BLaER1 treated with 17β-estradiol and CSF1 and Interleukin-3, amounts not matched to agents 10 nM and 100 nM (cell line): ENCODE data around the gene PNMA8C.
"Not testable (repeated sequence)": the region's sequence is repeated elsewhere in the genome, so short reads cannot be mapped to it uniquely, and the experiment has no call there.

Experiments
- H3K27ac ChIP-seq, 11 experiments: shearing (Covaris generic); formaldehyde crosslinking; 2 replicates each; pipeline ENCODE4 v1.8.1; 2022
- H3K27me3 ChIP-seq, 11 experiments: shearing (Covaris generic); formaldehyde crosslinking; 2 replicates each; pipeline ENCODE4 v1.8.1; 2022
- H3K36me3 ChIP-seq, 11 experiments: shearing (Covaris generic); formaldehyde crosslinking; 2 replicates each; pipeline ENCODE4 v1.8.1; 2022
- H3K4me1 ChIP-seq, 10 experiments: shearing (Covaris generic); formaldehyde crosslinking; 2 replicates each; pipeline ENCODE4 v1.8.1; 2022
- H3K4me2 ChIP-seq, 11 experiments: shearing (Covaris generic); formaldehyde crosslinking; 2 replicates each; pipeline ENCODE4 v1.8.1; 2022
- H3K4me3 ChIP-seq, 10 experiments: shearing (Covaris generic); formaldehyde crosslinking; 2 replicates each; pipeline ENCODE4 v1.8.1; 2022
- H3K9ac ChIP-seq, 11 experiments: shearing (Covaris generic); formaldehyde crosslinking; 2 replicates each; pipeline ENCODE4 v1.8.1; 2022
- H3K9me3 ChIP-seq, 11 experiments: shearing (Covaris generic); formaldehyde crosslinking; replicated peaks in 1 of 11; 2 replicates each; pipeline ENCODE4 v1.8.1; 2022
- H4K20me1 ChIP-seq, 11 experiments: shearing (Covaris generic); formaldehyde crosslinking; 2 replicates each; pipeline ENCODE4 v1.8.1; 2022
- Cebpa-rat ChIP-seq, 11 experiments: shearing (Covaris generic); IDR thresholded peaks; 2 replicates each; pipeline ENCODE4 v1.8.1; 2022

The PNMA8C gene

DNA sequence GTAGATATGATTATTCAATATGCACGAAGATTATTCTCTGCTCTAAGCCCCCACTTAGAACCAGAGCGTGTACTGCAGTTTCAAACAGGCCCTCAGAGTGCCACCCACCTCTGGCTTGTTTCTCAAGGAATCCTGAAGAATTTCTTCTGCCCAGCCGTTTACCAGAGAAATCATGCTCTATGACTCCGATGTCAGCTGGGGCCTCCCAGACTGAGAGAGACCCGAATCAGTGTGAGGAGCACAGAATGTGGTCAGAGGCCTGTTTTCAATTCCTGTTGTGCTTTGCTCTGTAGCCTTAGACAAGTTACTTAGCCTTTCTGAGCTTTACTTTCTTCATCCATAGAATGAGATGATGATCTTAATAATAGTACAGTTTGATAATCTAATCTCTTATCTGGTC is 5.5 kb downstream of the PNMA8C start:
- Histone ChIP-seq H3K4me1 (peaks cover 0 to 45% (median 18%) of the 10 kb centered on the region in 10 experiments; a peak in 16 of 20 replicates), H4K20me1 (peaks cover 0 to 1% (median 0%) of the 10 kb centered on the region in 11 experiments; a peak in 2 of 22 replicates), H3K4me3 (no peak overlapping the region), H3K27me3 (peaks cover 27 to 37% (median 35%) of the 10 kb centered on the region in 11 experiments), H3K27ac (no peak overlapping the region), H3K9me3 (peaks cover 0 to 6% (median 0%) of the 10 kb centered on the region in 11 experiments; a peak in 1 of 22 replicates), H3K9ac (no peak overlapping the region), H3K4me2 (no peak overlapping the region), H3K36me3 (no peaks in the 10 kb centered on the region)
- no peak for TF ChIP-seq Cebpa-rat (IDR thresholded peaks at IDR 0.05)

DNA sequence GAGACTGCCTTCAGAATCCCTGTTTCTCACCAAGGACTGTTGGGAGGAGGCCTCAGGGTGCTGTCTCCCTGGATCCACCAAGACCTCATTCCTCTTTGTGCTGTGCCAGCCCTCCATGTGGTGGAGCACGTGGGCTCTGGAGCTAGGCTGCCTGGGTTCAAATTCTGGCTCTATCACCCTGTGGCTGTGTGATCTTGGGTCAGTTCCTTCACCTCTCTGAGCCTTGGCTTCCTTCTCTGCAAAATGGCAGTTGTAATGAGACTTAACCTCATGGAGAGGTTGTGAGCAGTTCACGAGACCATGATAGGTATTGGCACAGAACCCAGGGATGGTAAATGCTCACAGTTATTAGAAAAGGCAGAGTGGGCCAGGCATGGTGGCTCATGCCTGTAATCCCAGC is 6.4 kb downstream of the PNMA8C start:
- Histone ChIP-seq H3K9me3 (peaks cover 0 to 6% (median 0%) of the 10 kb centered on the region in 11 experiments; a peak in 1 of 22 replicates), H3K27me3 (peaks cover 20 to 29% (median 27%) of the 10 kb centered on the region in 11 experiments), H4K20me1 (no peaks in the 10 kb centered on the region; a peak in 1 of 22 replicates), H3K4me2 (no peak overlapping the region; a peak in 1 of 22 replicates), H3K36me3 (no peaks in the 10 kb centered on the region), H3K4me3 (no peak overlapping the region), H3K27ac (no peak overlapping the region), H3K4me1 (peaks cover 0 to 37% (median 15%) of the 10 kb centered on the region in 10 experiments; a peak in 16 of 20 replicates), H3K9ac (no peak overlapping the region)
- TF ChIP-seq Cebpa-rat (IDR thresholded peaks at IDR 0.05) = no peak

DNA sequence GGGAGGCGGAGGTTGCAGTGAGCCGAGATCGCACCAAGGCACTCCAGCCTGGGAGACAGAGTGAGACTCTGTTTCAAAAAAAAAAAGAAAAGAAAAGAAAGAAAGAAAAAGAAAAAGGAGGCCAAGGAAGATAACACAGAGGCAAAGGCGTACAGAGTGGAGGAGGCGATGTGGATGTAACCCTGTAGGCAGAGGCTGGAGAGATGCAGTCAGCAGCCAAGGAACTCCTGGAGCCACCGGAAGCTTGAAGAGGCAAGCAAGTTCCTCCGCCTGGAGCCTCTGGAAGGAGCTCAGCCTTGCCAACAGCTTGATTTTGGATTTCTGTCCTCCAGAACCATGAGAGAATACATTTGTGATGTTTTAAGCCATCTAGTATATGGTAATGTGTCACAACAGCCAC is 8.7 kb downstream of the PNMA8C start:
- no peaks in the 10 kb centered on the region for H4K20me1 ChIP-seq
- H3K27ac ChIP-seq = peak overlapping the region in 1 of 11 experiments; percentile 4; a peak in 1 of 22 replicates
- H3K9ac ChIP-seq = 0 out of 22 replicates have a peak overlapping the region, but pooled peaks of 1 of the 11 experiments have one; percentile 2
- H3K4me2 ChIP-seq = peak overlapping the region in 9 of 11 experiments; percentile 18 to 68 (median 61); a peak in 17 of 22 replicates
- TF ChIP-seq Cebpa-rat (IDR thresholded peaks at IDR 0.05) = no peak
- H3K36me3 ChIP-seq = no peaks in the 10 kb centered on the region
- H3K4me3 ChIP-seq = no peak overlapping the region
- peaks cover 0 to 19% (median 5%) of the 10 kb centered on the region in 11 experiments; a peak in 14 of 22 replicates for H3K27me3 ChIP-seq
- peaks cover 14 to 58% (median 38%) of the 10 kb centered on the region in 10 experiments for H3K4me1 ChIP-seq
- H3K9me3 ChIP-seq = 0 out of 22 replicates have a peak, but pooled peaks cover 0 to 1% (median 0%) of the 10 kb centered on the region in 11 experiments

DNA sequence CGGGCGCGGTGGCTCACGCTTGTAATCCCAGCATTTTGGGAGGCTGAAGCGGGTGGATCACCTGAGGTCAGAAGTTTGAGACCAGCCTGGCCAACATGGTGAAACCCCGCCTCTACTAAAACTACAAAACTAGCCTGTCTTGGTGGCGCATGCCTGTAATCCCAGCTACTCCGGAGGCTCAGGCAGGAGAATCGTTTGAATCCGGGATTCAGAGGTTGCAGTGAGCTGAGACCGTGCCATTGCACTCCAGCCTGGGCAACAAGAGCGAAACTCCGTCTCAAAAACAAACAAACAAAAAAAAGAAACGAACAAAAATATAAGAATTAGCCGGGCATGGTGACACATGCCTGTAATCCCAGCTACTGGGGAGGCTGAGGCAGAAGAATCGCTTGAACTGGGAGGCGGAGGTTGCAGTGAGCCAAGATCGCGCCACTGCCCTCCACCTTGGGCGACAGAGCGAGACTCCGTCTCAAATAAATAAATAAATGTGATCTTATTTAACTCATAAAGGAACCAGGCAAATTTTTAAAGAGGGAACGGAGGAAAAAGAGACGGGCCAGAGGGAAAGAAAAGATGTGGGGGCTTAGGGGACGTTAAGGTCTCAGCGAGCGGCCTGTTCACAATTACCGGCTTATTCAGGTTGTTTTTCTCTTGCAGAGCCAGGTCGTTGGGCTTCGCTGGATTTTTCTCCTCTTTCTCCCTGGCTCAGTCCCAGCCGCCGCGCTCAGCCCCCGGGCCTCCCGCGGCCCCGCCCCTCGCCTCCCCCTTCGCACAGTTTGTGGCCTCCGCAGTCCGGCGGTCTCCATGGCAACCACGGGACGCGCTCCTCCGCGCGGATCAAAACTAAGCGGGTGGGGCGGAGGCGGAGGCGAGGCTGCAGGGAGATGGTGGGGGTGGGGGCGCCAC is 12.7 kb downstream of the PNMA8C start:
- not testable (repeated sequence) for H3K36me3 ChIP-seq, H4K20me1 ChIP-seq
- H3K4me2 ChIP-seq = peak overlapping the region; percentile 80 to 98 (median 91)
- H3K4me1 ChIP-seq = peaks cover 14 to 55% (median 43%) of the 10 kb centered on the region in 10 experiments
- peak overlapping the region in 3 of 11 experiments; percentile 3 to 35 (median 22); a peak in 1 of 22 replicates for H3K27ac ChIP-seq
- peak overlapping the region in 10 of 11 experiments; percentile 16 to 69 (median 50); a peak in 17 of 22 replicates for H3K9ac ChIP-seq
- peak overlapping the region; percentile 27 to 65 (median 47); a peak in 19 of 20 replicates for H3K4me3 ChIP-seq
- peaks cover 22 to 43% (median 26%) of the 10 kb centered on the region in 11 experiments for H3K27me3 ChIP-seq
- H3K9me3 ChIP-seq = peaks cover 0 to 17% (median 6%) of the 10 kb centered on the region in 11 experiments; a peak in 9 of 22 replicates

DNA sequence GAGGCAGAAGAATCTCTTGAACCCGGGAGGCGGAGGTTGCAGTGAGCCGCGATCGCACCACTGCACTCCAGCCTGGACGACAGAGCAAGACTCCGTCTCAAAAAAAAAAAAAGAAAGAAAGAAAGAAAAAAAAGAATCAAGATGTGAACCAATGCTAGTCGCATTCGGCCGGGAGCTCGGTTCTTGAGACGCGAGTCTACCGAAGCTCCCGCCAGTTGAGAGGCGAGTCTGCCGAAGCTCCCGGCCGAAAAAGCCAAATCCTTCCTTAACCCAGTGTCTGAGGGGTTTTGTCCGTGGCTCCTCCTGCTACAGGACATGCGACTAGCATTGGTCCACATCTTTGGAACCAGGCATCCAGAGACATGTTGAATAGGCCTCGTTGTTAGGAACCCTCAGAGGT is 13.8 kb downstream of the PNMA8C start:
- not testable (repeated sequence) for H3K9ac ChIP-seq, H4K20me1 ChIP-seq, H3K27ac ChIP-seq, H3K4me3 ChIP-seq, H3K36me3 ChIP-seq
- Histone ChIP-seq H3K27me3 (peaks cover 22 to 46% (median 29%) of the 10 kb centered on the region in 11 experiments), H3K9me3 (peaks cover 0 to 17% (median 6%) of the 10 kb centered on the region in 11 experiments; a peak in 9 of 22 replicates), H3K4me2 (peak overlapping the region in 8 of 11 experiments; percentile 80 to 97 (median 88); a peak in 13 of 22 replicates), H3K4me1 (peaks cover 14 to 51% (median 35%) of the 10 kb centered on the region in 10 experiments)

DNA sequence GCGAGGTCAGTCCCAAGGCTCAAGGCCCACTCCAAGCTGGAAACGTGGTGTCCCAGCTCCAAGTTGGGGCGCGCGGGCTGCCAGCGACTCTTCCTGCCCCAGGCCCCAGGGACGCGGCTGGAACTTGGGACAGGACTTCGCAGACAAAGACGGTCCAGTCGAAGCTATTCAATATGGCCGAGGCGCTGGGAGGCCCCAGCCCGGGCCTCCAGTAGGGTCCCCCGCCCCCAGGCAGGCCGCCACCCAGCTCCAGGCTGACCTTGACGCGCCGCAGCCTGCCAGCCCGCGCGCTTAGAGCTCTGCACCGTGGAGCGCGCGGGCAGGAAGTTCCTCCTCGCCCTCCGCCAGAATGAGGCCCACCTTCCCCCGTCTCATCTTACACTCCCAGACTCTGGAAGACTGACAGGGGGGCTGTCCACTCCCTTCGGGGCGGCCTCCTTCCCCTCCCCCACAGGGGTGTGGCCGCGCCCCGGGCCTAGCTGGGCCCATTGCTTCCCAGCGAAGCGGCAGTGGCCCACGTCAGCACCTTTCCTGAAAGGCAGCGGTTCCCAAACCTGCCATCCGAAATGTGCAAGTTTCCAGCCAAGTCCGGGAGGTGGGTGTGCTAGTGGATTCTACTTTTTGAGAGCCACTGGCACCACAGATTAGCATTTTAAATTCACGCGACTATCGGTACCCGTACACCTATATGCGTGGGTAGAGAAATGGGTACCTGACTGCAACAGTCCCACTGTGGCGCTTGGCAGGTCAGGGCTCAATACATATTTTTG is 15.3 kb downstream of the PNMA8C start, which contains the start of gene CCDC8:
Gene CCDC8, minus strand, starts transcription at position 303 of the 770 bp plus-strand sequence. CDS start 754 bp downstream, outside the sequence.
- peaks cover 0 to 17% (median 6%) of the 10 kb centered on the region in 11 experiments; a peak in 9 of 22 replicates for H3K9me3 ChIP-seq
- peaks cover 17 to 56% (median 40%) of the 10 kb centered on the region in 10 experiments for H3K4me1 ChIP-seq
- no peaks in the 10 kb centered on the region for H3K36me3 ChIP-seq
- no peak within 1 kb of the TSS for H3K27ac ChIP-seq
- H3K4me2 ChIP-seq = peak within 1 kb of the TSS in 2 of 11 experiments; percentile 0 to 10; a peak in 2 of 22 replicates
- no peak for TF ChIP-seq Cebpa-rat (IDR thresholded peaks at IDR 0.05)
- H3K27me3 ChIP-seq = peaks cover 22 to 48% (median 29%) of the 10 kb centered on the region in 11 experiments
- no peak within 1 kb of the TSS for H3K9ac ChIP-seq
- H4K20me1 ChIP-seq = no peaks in the 10 kb centered on the region; a peak in 1 of 22 replicates
- no peak within 1 kb of the TSS for H3K4me3 ChIP-seq

DNA sequence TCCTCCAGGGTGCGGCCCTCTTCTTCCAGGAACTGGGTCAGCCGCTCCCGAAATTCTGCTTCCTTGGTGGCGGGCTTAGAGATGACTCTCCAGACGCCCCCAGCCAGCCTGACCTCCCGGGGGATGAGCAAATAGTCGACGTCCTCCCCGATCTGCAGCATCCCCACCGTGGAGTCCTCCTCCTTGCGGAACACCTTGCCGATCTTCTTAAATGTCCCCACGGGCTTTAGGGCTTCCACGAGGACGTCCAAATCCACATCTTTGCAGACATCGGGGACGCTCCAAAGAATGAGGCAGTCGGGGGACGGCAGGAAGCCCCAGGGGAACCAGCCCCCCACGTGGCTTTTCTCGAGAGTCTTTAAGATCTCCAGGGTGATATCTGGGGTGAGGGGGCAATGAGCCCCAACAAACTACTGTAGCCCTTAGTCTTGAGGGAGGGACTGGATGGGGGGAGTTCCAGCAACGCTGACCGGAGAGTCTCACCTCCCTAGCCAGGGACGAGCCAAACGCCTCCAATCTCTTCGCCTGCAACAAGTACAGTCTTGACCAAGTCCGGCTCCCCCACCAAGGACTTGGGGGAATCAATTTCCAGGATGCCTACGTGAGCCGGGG is 16.0 kb downstream of the PNMA8C start:
- Histone ChIP-seq H4K20me1 (no peaks in the 10 kb centered on the region; a peak in 1 of 22 replicates), H3K27ac (no peak overlapping the region), H3K9ac (no peak overlapping the region), H3K27me3 (peaks cover 22 to 55% (median 29%) of the 10 kb centered on the region in 11 experiments), H3K4me1 (peaks cover 22 to 63% (median 47%) of the 10 kb centered on the region in 10 experiments), H3K36me3 (no peaks in the 10 kb centered on the region), H3K4me3 (no peak overlapping the region), H3K9me3 (peaks cover 0 to 17% (median 6%) of the 10 kb centered on the region in 11 experiments; a peak in 9 of 22 replicates), H3K4me2 (peak overlapping the region in 1 of 11 experiments; percentile 0; a peak in 1 of 22 replicates)
- no peak for TF ChIP-seq Cebpa-rat (IDR thresholded peaks at IDR 0.05)
